Cerebellar cortex (tissue), 1 donor: ENCODE measurements around the gene SLC35F4.

ENCODE experiments used
- DNase-seq: peaks from one replicate; pipeline ENCODE4 v3.0.0-alpha.2; 2015; ENCODE audit warnings: low spot score

SLC35F4 gene

DNA sequence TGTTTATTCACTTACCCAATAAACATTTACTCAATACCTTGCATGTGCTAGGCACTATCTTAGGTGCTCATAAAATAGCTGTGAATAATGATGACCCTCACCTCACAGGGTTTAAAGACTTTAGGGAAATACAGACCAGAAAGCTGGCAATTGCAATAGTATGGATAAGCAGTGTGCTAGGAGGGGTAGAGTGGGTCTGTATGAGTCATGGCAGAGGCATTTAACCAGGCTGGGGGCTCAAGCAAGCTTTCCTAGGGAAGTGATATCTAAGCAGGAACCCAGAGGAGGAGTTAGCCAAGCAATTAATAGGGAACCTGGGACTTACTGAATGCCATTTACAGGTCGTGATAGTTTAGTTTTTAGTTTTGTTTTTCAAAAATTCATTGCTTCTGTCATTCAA lies 248.4 kb downstream of the SLC35F4 start:
- no peak for DNase-seq

DNA sequence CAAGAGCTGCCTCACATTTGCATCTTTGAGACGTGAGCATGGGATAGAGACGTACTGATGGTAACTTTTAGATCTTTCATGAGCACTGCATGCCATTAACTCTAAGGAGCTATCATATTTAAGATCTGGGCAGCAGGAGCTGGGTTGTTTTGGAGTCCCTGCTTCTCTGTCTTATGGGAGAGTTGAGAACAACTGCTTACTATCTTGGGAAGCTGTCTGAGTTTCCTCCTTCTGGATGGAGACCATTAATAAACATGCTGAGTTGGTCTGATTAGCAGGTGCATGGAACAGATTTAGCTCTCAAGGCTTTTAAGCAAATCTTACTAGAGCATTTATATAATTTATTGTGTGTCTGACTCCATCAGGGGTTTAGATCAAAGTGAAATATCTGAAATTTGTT lies 252.9 kb downstream of the SLC35F4 start:
- DNase-seq = no peak

DNA sequence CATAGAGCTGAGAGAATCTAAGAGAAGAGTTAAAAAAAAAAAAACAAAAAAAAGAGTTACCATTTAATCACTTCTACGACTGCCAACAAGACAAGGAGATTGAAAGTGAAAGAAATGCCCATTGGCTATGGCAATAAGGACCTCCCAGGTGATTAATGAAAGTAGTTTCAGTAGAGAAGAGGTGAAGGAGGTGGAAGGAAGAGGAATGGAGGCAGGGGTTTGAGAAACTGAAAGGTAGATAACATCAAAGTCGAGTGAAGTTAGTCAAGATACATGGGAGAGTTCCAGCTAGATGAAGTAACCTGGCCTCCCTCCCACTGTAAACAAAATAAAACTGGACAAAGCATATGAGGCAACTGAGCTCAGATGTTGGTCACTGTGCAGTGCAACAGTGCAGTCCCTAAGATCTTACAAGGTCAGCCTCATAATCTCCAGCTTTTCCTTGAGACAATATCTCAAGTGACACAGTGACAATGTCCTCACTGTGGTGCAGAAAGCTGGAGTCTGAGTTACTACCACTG lies 254.3 kb downstream of the SLC35F4 start:
- no peak for DNase-seq

DNA sequence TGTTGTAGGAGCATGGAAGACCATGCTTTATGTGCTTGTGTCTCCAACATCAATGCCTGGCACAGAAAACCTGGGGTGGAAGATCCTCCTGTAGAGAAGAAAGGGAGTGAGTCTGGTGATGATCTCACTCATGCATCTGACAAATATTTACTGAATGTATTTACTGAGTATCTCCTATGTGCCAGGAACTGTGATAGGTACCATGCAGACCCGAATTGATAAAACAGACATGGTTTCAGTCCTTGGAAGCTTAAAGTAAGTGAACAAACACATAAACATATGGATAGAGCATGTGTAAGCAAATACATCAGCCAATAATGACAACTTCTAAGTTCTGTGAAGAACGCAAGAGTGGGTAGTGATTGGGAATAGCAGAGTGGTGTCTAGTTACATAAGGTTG lies 255.3 kb downstream of the SLC35F4 start:
- DNase-seq = no peak

- peak; percentile 42 for DNase-seq
Measured at GRCh38 chr14:57609192-57610075, 256.5 kb downstream of the SLC35F4 start.

- DNase-seq = no peak
Measured at GRCh38 chr14:57607086-57607485, 258.8 kb downstream of the SLC35F4 start.

GRCh38 chr14:57583396-57583795 lies 282.5 kb downstream of the SLC35F4 start:
- no peak for DNase-seq

- DNase-seq = no peak
Measured at GRCh38 chr14:57582746-57583145, 283.1 kb downstream of the SLC35F4 start.

GRCh38 chr14:57578801-57579200 lies 287.1 kb downstream of the SLC35F4 start:
- DNase-seq = no peak

DNA sequence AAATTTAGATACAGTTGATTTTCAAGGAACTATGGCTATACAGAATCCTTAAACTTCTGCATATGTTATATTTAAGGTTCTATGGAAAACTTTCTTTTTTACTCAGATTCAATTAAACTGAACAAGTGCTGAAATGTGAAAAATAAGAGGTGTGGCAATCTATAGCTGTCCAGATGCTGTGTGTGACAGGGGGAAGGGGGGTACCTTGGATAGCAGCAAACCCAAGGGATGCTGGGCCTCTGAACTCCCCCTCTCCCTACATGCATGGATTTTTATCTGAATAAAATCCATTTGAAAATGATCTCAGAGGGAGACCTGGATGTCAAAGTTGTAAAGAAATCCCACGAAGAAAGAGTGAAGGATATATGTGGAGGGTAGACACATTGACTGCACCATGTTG lies 289.4 kb downstream of the SLC35F4 start:
- no peak for DNase-seq

DNA sequence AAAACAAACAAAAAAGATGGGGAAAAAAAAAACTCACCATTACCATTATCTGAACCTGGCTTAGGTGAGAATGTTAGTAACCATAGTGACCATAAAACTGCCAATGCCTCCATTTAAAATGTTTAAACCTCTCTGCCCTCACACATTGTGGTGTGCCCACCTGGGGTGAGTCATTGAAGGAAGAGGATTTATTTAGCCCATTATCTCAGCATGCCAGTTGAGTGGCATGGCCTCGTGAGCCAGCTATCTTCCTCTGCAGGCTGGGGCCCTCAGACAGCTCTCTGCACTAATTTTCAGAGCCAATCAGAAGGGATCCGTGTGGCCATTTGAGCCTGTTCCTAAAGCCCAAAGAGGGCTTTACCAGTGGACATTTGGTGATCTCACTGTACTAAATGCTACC lies 290.4 kb downstream of the SLC35F4 start:
- DNase-seq = no peak

GRCh38 chr14:57574617-57575288 lies 291.1 kb downstream of the SLC35F4 start:
- peak; percentile 48 for DNase-seq

GRCh38 chr14:57573173-57573572 lies 292.7 kb downstream of the SLC35F4 start:
- no peak for DNase-seq

GRCh38 chr14:57568554-57568953 lies 297.3 kb downstream of the SLC35F4 start:
- no peak for DNase-seq

- DNase-seq = no peak
Measured at GRCh38 chr14:57567220-57567619, 298.7 kb downstream of the SLC35F4 start.

DNA sequence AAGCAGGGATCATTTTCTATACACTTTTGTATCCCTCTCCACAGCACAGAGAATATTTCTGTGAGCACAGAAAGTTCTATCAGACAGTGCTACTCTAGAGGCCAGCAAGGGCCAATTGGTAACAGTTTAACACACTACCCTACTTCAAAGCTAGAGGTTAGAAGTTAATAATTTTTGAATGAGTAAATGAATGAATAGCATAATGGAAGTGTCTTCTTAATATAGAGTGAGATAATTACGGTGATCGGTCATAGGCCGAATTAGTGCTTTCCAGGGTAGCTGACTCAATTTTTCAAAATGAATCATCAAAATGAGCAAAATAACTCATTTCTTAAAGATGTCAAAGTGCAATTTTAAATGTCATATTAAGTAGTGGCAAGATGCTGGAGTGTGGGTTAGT lies 305.2 kb downstream of the SLC35F4 start:
- DNase-seq = no peak

DNA sequence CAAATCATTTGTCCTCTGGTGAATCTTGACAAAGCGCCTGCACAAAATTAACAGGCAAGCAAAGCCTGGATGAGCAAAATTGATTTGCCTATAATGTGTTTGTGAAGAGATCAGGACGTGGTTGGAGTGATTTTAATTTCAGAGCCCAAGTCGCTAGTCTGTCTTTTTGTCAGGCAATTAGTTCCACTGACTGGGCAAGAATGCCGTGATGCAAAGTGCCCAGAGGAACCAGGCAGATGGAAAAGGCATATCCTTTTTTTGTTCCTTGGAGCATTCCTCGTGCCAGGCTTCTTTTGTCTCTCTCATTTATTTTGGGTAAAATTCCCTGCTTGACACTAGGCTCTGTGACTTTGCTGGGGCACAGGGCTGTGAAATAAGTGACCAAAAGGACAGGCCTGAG lies 306.3 kb downstream of the SLC35F4 start:
- DNase-seq = peak; percentile 23

- no peak for DNase-seq
Measured at GRCh38 chr14:57549765-57550420, 316.0 kb downstream of the SLC35F4 start.

- DNase-seq = no peak
Measured at GRCh38 chr14:57549016-57549564, 316.8 kb downstream of the SLC35F4 start.

- no peak for DNase-seq
Measured at GRCh38 chr14:57547131-57547530, 318.8 kb downstream of the SLC35F4 start.

GRCh38 chr14:57533214-57533613 lies 332.7 kb downstream of the SLC35F4 start:
- DNase-seq = peak; percentile 48

DNA sequence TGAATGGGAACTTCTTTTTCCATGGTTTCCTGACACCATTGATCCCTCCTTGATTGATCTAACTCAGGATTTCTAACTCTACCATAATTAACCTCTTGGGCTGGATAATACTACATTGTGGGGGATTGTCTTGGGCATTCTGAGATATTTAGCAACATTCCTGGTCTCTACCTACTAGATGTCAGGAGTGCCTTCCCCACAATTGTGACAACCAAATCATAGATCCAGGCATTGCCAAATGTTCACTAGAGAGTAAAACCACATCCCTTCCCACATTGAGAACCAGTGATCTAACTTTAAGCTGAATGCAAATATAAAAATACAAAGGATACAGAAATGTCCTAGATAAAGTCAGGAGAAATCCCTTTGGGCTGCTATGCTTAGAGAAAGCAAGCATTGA lies 335.3 kb downstream of the SLC35F4 start:
- no peak for DNase-seq
